Thymus (tissue), 11 donors: ENCODE measurements around the gene ANO3. TPM values are rescaled to one million over a fixed set of nuclear protein-coding genes. Genes with fewer than 3 reads are reported as not detected.
"Not testable (repeated sequence)": the region's sequence is repeated elsewhere in the genome, so short reads cannot be mapped to it uniquely, and the experiment has no call there.

Source experiments
- DNase-seq, 9 donors: peaks; one replicate each; pipeline ENCODE4 v3.0.0-alpha.2; 2013; ENCODE audit warnings: low spot score in 9 of 9, low read depth in 6 of 9, missing footprints in 1 of 9
- H3K27ac ChIP-seq, 2 donors: one replicate each; pipeline ENCODE4 v1.5.1; 2013; ENCODE audit warnings: control low read depth in 1 of 2, low read depth in 1 of 2, low read length in 1 of 2, mild to moderate bottlenecking in 1 of 2, moderate library complexity in 1 of 2
- H3K27me3 ChIP-seq, 2 donors: one replicate each; pipeline ENCODE4 v1.5.1; 2013; ENCODE audit warnings: low read length in 1 of 2; ENCODE audit not compliant: control insufficient read depth in 2 of 2, insufficient read depth in 1 of 2
- H3K36me3 ChIP-seq, 2 donors: one replicate each; pipeline ENCODE4 v1.5.1; 2013; ENCODE audit warnings: low read length in 1 of 2, mild to moderate bottlenecking in 1 of 2, moderate library complexity in 1 of 2; ENCODE audit not compliant: control insufficient read depth in 2 of 2, insufficient read depth in 2 of 2
- H3K4me1 ChIP-seq, 2 donors: one replicate each; pipeline ENCODE4 v1.5.1; 2013; ENCODE audit warnings: low read length in 2 of 2; ENCODE audit not compliant: control insufficient read depth in 2 of 2, insufficient read depth in 2 of 2
- H3K4me3 ChIP-seq, 2 donors: one replicate each; pipeline ENCODE4 v1.5.1; 2013; ENCODE audit warnings: low read length in 2 of 2, control low read depth in 1 of 2, mild to moderate bottlenecking in 1 of 2
- H3K9me3 ChIP-seq, 2 donors: one replicate each; pipeline ENCODE4 v1.5.1; 2013; ENCODE audit warnings: low read length in 1 of 2, mild to moderate bottlenecking in 1 of 2; ENCODE audit not compliant: control insufficient read depth in 2 of 2, insufficient read depth in 1 of 2
- WGBS: extraction: QIAGEN DNeasy Blood & Tissue Kit; methylation state at CpG from one replicate; pipeline ENCODE4 v1.1.7; 2013; 5-methylcytosine and 5-hydroxymethylcytosine counted together
- polyA plus RNA-seq: library from polyadenylated mRNA; stranded (reverse); fragments of 200-250 nt; gene quantifications from one replicate; pipeline ENCODE4 v1.2.3, GENCODE V29; 2013
- total RNA-seq: library from RNA; stranded (reverse); fragments of 120-200 nt; gene quantifications from one replicate; pipeline ENCODE4 v1.2.4, GENCODE V29; 2013
- donor health status: healthy.

Gene ANO3
- total and polyA plus RNA-seq, 2 donors: 0.09 to 0.25 TPM

DNA sequence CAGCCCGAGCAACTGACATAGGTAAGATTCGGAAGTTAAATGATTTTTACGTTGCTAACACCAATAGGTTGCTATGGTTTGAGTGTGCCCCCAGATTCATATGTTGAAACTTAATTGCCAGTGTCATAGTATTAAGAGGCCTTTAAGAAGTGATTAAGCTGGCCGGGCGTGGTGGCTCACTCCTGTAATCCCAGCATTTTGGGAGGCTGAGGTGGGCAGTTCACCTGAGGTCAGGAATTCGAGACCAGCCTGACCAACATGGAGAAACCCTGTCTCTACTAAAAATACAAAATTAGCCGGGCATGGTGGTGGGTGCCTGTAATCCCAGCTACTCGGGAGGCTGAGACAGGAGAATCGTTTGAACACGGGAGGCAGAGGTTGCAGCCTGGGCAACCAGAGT lies 311.4 kb downstream of the ANO3 start:
- DNase-seq, H3K4me3 ChIP-seq, H3K27me3 ChIP-seq, H3K36me3 ChIP-seq, H3K9me3 ChIP-seq, H3K27ac ChIP-seq, H3K4me1 ChIP-seq: not testable (repeated sequence)
- 95% methylated on average over 10 of the region's 10 CpGs for WGBS

DNA sequence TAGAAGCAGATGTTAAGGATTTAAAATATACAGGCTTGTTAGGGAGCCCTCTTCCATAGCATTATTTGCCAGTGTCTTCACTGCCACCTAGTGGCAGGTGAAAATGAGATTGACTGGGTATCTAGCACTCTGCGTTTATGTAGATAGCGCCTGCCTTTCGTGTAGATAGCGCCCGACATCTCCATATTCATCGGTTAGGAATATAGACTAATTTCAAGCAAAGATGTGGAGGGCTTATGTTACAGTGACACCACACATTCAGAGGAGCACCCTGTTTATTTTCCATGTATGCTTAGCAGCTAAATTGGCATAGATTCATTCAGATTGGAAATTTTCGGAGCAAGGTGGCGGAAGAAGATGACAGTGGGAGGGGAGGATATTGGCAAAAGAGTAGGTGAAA lies 318.0 kb downstream of the ANO3 start:
- Histone ChIP-seq H3K4me3 (no peak overlapping the region), H3K27ac (no peak overlapping the region), H3K36me3 (no peaks in the 10 kb centered on the region), H3K27me3 (no peaks in the 10 kb centered on the region), H3K9me3 (no peaks in the 10 kb centered on the region), H3K4me1 (no peaks in the 10 kb centered on the region)
- peak in 7 of 9 donors; percentile 5 to 55 (median 14) for DNase-seq
- 33% methylated on average over 8 of the region's 8 CpGs for WGBS

DNA sequence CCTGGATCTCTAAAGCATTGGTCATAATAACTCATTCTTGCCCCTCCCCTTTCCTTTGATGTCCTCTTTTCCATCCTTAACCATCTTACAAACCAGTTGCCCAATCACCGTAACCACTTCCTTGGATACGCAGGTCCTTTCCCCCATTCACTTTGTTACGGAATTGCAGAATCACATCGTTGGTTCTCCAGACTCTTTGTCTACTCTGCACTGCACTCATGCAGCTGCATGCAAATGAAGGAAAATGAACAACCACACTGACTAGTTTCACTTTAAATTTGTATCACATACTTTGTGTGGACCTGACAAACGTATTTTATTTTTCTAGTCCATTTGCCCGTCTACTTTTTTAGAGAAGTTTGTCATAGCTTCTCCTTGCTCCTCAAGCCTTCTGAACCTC lies 320.0 kb downstream of the ANO3 start:
- 88% methylated on average over 6 of the region's 6 CpGs for WGBS

DNA sequence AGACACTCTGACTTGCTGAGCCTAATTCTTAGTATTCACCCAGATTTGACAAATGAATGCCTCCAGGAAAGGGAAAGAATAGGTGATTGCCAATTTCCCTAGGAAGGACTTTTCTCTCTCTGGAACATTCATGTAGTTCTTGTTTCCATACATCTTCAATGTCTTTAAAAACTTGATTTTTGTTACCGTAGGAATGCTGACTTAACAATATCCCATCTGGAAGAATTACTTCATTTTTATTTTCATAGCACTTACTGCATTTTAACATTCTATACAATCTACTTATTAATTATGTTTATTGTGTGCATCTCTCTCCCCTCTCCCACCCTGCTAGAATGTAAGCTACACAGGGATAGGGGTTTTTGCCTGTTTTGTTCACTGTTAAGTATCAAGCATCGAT lies 323.4 kb downstream of the ANO3 start:
- Histone ChIP-seq H3K27ac (no peak overlapping the region), H3K36me3 (no peaks in the 10 kb centered on the region), H3K9me3 (no peaks in the 10 kb centered on the region), H3K27me3 (no peaks in the 10 kb centered on the region), H3K4me3 (no peak overlapping the region), H3K4me1 (no peaks in the 10 kb centered on the region)
- DNase-seq: no peak
- 91% methylated on average over 2 of the region's 2 CpGs for WGBS

More for the DNA sequence above, 320.0 kb downstream of the ANO3 start:
- Histone ChIP-seq H3K36me3 (no peaks in the 10 kb centered on the region), H3K27ac (no peak overlapping the region), H3K4me1 (no peaks in the 10 kb centered on the region), H3K27me3 (no peaks in the 10 kb centered on the region), H3K9me3 (no peaks in the 10 kb centered on the region), H3K4me3 (no peak overlapping the region)
- no peak for DNase-seq

DNA sequence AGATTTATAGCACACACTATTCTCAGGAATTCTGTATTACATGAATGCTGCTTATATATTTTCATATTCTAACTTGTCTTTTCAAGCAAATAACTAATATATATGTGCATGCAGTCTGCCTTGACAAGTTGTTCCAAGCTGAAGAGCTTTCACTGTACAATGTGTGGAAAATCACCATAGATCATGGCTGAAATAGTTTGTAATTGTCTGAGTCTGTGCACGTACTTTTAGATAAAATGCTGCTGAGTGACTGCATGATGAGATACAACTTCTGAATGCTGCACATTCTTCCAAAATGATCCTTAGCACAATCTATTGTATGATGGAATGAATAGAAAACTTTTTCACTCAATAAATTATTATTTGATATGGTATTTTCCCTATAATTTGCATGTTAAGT lies 331.0 kb downstream of the ANO3 start:
- WGBS: 95% methylated on average over 1 of the region's 1 CpG

DNA sequence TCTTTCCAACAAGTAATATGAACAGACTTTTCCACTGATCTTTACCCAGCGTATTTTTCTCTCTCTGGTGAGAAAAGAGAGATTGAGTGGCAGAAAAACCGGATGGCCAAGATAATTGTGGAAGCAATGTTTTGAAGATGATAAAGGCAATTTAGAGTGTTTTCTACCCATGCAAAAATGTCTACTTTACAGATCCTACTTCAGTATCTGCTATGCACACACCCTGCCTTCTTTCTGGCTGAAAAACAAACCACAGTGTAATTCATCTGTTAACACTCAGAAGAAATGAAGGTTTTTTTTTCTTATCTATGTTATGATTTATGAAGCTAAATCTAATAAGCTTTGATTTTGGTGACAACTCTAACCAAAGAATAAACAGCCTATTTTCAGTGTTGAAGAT lies 333.1 kb downstream of the ANO3 start:
- Histone ChIP-seq H3K36me3 (no peaks in the 10 kb centered on the region), H3K27me3 (no peaks in the 10 kb centered on the region), H3K27ac (no peak overlapping the region), H3K4me3 (no peak overlapping the region), H3K9me3 (no peaks in the 10 kb centered on the region), H3K4me1 (no peaks in the 10 kb centered on the region)
- 86% methylated on average over 2 of the region's 2 CpGs for WGBS
- DNase-seq: no peak

More for the DNA sequence above, 331.0 kb downstream of the ANO3 start:
- DNase-seq: no peak
- Histone ChIP-seq H3K9me3 (no peaks in the 10 kb centered on the region), H3K36me3 (no peaks in the 10 kb centered on the region), H3K27me3 (no peaks in the 10 kb centered on the region), H3K4me3 (no peak overlapping the region), H3K4me1 (no peaks in the 10 kb centered on the region), H3K27ac (no peak overlapping the region)

DNA sequence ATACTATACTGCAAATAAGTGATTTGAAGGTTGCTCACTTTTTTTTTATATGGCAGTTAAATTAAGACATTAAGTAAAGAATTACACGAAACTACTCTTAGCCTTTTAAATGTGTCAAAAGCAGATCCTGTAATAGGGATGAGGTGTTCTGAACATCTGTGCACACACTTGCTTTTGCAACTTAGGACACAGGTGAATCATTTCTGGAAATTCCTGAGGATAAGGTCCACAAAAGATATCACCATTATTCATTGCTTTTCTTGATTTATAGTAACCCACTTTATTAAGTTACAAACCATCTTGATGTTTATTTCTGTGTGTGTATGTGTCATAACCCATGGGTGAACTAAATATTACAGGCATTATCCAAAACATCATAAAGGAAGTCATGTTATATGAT lies 334.0 kb downstream of the ANO3 start:
- Histone ChIP-seq H3K27me3 (no peaks in the 10 kb centered on the region), H3K4me3 (no peak overlapping the region), H3K36me3 (no peaks in the 10 kb centered on the region), H3K9me3 (no peaks in the 10 kb centered on the region), H3K4me1 (no peaks in the 10 kb centered on the region), H3K27ac (no peak overlapping the region)
- DNase-seq: no peak
- 92% methylated on average over 1 of the region's 1 CpG for WGBS

DNA sequence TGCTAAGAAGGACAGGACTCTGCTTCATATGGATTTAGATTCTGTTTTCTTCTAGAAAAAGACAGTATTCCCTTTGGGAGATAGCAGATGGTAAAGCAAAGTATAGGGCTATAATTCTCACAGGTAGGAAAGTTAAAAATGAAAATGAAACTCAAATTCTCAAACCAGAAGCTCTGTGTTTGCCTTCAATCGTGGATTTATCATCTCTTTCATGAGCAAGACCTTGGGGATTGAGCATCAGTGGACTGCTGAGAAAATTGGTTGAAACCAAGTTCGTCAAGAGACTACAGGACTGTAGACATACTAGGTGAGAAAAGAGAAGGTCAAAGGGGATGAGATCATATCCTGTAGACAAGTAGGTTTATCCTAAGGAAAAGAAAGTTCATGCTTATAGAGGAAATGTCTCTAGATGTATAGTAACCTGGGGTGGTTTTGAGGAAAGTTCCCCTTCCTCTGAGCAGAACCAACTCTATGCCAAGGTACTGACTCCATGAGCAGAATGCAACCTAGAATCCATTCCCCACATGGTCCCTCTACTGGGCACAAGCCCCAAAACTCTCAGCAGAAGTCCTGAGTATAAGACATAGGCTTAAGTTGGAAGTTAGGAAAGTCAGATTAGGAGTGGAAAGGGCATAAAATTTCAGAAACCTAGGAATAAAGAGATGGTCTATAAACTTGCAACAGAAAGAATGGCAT lies 343.5 kb downstream of the ANO3 start:
- no peaks in the 10 kb centered on the region for H3K9me3 ChIP-seq
- 84% methylated on average over 2 of the region's 2 CpGs for WGBS
- no peak overlapping the region for H3K4me3 ChIP-seq
- no peak for DNase-seq
- H3K4me1 ChIP-seq: no peaks in the 10 kb centered on the region
- H3K27me3 ChIP-seq: no peaks in the 10 kb centered on the region
- no peaks in the 10 kb centered on the region for H3K36me3 ChIP-seq
- H3K27ac ChIP-seq: no peak overlapping the region

DNA sequence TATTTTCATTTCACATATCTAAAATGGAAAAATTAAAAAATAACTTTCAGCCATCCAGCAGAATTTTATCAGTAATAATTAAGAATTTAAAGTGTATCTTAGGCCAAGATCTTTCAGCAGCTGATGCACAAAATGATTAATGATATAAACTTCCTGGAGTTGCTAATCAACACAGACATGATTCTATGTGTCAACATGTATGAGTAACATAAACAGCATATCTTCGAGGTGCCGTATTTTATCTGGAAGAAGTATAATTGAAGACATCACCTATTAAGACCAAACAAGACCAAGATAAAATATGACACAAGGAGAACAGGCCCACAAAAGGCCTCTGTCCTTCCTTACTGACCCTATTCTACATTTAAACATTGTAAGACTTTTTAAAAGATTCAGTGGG lies 344.7 kb downstream of the ANO3 start:
- Histone ChIP-seq H3K36me3 (no peaks in the 10 kb centered on the region), H3K27me3 (no peaks in the 10 kb centered on the region), H3K9me3 (no peaks in the 10 kb centered on the region), H3K4me1 (no peaks in the 10 kb centered on the region), H3K27ac (no peak overlapping the region), H3K4me3 (no peak overlapping the region)
- DNase-seq: no peak
- WGBS: 90% methylated on average over 2 of the region's 2 CpGs
